K562 (cell line): ENCODE measurements around the gene PRSS38. TPM values are rescaled to one million over a fixed set of nuclear protein-coding genes. Genes with fewer than 3 reads are reported as not detected.
A peak's percentile ranks its signal among the peaks of the same experiment; 100 is the strongest.

Experiments
- ATF1 ChIP-seq, 2 experiments: fragments of 450-650 bp in 1 of 2; IDR thresholded peaks; 2 replicates each; pipeline ENCODE4 v1.6.1; 2016; ENCODE audit warnings: missing compliant biosample characterization in 1 of 2, missing genetic modification characterization in 1 of 2
- BMI1 ChIP-seq: fragments of 150-350 bp; IDR thresholded peaks from 2 replicates; pipeline ENCODE4 v1.6.1; 2014; ENCODE audit warnings: low read length
- CBX5 ChIP-seq: IDR thresholded peaks from 2 replicates; pipeline ENCODE4 v1.6.1; 2014; ENCODE audit warnings: low read depth, borderline replicate concordance
- CHD2 ChIP-seq: IDR thresholded peaks from 2 replicates; pipeline ENCODE4 v1.6.1; 2011; ENCODE audit warnings: low read depth, low read length
- FOXK1 ChIP-seq: sonication (generic); formaldehyde crosslinking; IDR thresholded peaks from 2 replicates; pipeline ENCODE4 v1.8.0; 2022; ENCODE audit warnings: missing genetic modification reagents, mild to moderate bottlenecking, borderline replicate concordance
- FUS ChIP-seq: fragments of 200-400 bp; formaldehyde crosslinking; optimal IDR thresholded peaks from 2 replicates; pipeline ENCODE3; 2017; ENCODE audit warnings: low read depth, low read length
- HDAC1 ChIP-seq, 2 experiments: fragments of 450-650 bp; IDR thresholded peaks; 2 replicates each; pipeline ENCODE4 v1.6.1; 2016 to 2017; ENCODE audit warnings: inconsistent platforms in 1 of 2, mild to moderate bottlenecking in 1 of 2, moderate library complexity in 1 of 2
- KAT8 ChIP-seq: fragments of 450-650 bp; IDR thresholded peaks from 2 replicates; pipeline ENCODE4 v1.6.1; 2016; ENCODE audit warnings: low read depth, mild to moderate bottlenecking
- NFE2 ChIP-seq: IDR thresholded peaks from 2 replicates; pipeline ENCODE4 v1.6.1; 2014; ENCODE audit warnings: antibody characterized with exemption, low read depth
- NUFIP1 ChIP-seq: fragments of 450-650 bp; IDR thresholded peaks from 2 replicates; pipeline ENCODE4 v1.6.1; 2018; ENCODE audit not compliant: partially characterized antibody
- ZKSCAN1 ChIP-seq: fragments of 150-350 bp; IDR thresholded peaks from 2 replicates; pipeline ENCODE4 v1.6.1; 2016; ENCODE audit warnings: low read depth, low read length
- ZNF224 ChIP-seq: sonication (generic); formaldehyde crosslinking; IDR thresholded peaks from 2 replicates; pipeline ENCODE4 v1.8.0; 2022; ENCODE audit warnings: mild to moderate bottlenecking, missing genetic modification reagents
- ZNF274 ChIP-seq: IDR thresholded peaks from 2 replicates; pipeline ENCODE4 v1.6.1; 2011; ENCODE audit warnings: low read depth, mild to moderate bottlenecking, low read length, moderate library complexity, borderline replicate concordance
- polyA plus RNA-seq, 8 experiments: library from polyadenylated mRNA; depleted of rRNA in 4 of 8; stranded (reverse) in 5 of 8; unstranded in 3 of 8; fragments of >200 nt; fragmentation: Nextera tagmentation in 2 of 8; fragmentation: Illumina TruSeq in 1 of 8; extraction: Ambion mirVana in 2 of 8; extraction: Trizol in 1 of 8; gene quantifications; 2 replicates each; pipeline versions ENCODE4 v1.2.1 to v1.2.3, GENCODE V29; 2011 to 2014; ENCODE audit warnings: inconsistent platforms in 1 of 8, missing spikeins in 1 of 8
- total RNA-seq, 7 experiments: library from RNA; depleted of rRNA in 6 of 7; stranded (reverse); fragments of >200 nt in 6 of 7; fragmentation: Illumina TruSeq in 2 of 7; extraction: Trizol in 2 of 7; gene quantifications; 2 replicates each; pipeline versions ENCODE4 v1.2.1 to v1.2.3, GENCODE V29; 2011 to 2021; ENCODE audit warnings: low replicate concordance in 1 of 7
- TF ChIP-seq, protein P1 (sequence below): fragments of 450-650 bp; IDR thresholded peaks from 2 replicates; pipeline ENCODE4 v1.7.1; 2018; ENCODE audit warnings: mild to moderate bottlenecking, low read depth; ENCODE audit not compliant: partially characterized antibody
- TF ChIP-seq, protein P2 (sequence below): fragments of 250-450 bp; sonication (Bioruptor Pico); IDR thresholded peaks from 2 replicates; pipeline ENCODE4 v1.5.0; 2021; ENCODE audit warnings: mild to moderate bottlenecking, borderline replicate concordance
- TF ChIP-seq, protein P3 (sequence below): sonication (generic); formaldehyde crosslinking; IDR thresholded peaks from 2 replicates; pipeline ENCODE4 v1.8.0; 2022; ENCODE audit warnings: missing genetic modification reagents, mild to moderate bottlenecking, borderline replicate concordance
- TF ChIP-seq, protein P4 (sequence below), 2 experiments: fragments of 250-450 bp in 1 of 2; fragments of 450-650 bp in 1 of 2; sonication (Bioruptor Pico) in 1 of 2; IDR thresholded peaks; 2 replicates each; pipeline versions ENCODE4 v1.6.1 to v1.8.0; 2016 to 2021; ENCODE audit warnings: mild to moderate bottlenecking in 2 of 2, moderate library complexity in 2 of 2, missing compliant biosample characterization in 1 of 2, missing genetic modification characterization in 1 of 2
- TF ChIP-seq, protein P5 (sequence below), 2 experiments: fragments of 450-650 bp; IDR thresholded peaks; 2 replicates each; pipeline ENCODE4 v1.6.1; 2018; ENCODE audit warnings: mild to moderate bottlenecking in 2 of 2, low read depth in 1 of 2; ENCODE audit not compliant: partially characterized antibody in 2 of 2

The PRSS38 gene
- total and polyA plus RNA-seq, 9 of the 15 experiments (the other 6 are each of a cell fraction or from before 2014, with no cell fraction given) = 0.09 to 0.14 TPM; not detected in 7

DNA sequence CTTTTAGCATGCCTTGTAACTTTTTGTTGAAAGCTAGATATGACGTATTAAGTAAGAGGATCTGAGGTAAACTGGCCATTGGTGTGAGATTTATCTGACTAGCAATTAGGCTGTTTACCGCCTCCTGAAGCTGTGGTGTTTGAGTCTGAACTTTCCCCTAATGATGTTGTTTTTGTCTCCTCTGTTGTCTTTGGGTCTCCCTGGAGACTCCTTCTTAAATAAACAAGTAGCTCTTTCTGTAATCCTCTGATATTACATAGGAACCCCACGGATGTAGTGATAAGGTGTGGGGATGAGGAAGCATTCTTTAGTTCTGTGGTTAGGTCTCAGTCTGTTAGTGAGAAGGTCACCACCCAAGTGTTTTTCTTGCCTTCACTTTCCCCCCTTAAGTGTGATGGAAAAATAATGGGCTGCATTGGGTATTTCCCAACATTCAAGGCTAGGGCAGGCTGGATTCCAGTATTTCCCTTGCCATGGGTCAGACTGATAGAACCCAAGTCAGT lies 33.0 kb downstream of the PRSS38 start (continued):
- TF ChIP-seq, protein P1, sequence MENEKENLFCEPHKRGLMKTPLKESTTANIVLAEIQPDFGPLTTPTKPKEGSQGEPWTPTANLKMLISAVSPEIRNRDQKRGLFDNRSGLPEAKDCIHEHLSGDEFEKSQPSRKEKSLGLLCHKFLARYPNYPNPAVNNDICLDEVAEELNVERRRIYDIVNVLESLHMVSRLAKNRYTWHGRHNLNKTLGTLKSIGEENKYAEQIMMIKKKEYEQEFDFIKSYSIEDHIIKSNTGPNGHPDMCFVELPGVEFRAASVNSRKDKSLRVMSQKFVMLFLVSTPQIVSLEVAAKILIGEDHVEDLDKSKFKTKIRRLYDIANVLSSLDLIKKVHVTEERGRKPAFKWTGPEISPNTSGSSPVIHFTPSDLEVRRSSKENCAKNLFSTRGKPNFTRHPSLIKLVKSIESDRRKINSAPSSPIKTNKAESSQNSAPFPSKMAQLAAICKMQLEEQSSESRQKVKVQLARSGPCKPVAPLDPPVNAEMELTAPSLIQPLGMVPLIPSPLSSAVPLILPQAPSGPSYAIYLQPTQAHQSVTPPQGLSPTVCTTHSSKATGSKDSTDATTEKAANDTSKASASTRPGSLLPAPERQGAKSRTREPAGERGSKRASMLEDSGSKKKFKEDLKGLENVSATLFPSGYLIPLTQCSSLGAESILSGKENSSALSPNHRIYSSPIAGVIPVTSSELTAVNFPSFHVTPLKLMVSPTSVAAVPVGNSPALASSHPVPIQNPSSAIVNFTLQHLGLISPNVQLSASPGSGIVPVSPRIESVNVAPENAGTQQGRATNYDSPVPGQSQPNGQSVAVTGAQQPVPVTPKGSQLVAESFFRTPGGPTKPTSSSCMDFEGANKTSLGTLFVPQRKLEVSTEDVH = no peak
- TF ChIP-seq, protein P2, sequence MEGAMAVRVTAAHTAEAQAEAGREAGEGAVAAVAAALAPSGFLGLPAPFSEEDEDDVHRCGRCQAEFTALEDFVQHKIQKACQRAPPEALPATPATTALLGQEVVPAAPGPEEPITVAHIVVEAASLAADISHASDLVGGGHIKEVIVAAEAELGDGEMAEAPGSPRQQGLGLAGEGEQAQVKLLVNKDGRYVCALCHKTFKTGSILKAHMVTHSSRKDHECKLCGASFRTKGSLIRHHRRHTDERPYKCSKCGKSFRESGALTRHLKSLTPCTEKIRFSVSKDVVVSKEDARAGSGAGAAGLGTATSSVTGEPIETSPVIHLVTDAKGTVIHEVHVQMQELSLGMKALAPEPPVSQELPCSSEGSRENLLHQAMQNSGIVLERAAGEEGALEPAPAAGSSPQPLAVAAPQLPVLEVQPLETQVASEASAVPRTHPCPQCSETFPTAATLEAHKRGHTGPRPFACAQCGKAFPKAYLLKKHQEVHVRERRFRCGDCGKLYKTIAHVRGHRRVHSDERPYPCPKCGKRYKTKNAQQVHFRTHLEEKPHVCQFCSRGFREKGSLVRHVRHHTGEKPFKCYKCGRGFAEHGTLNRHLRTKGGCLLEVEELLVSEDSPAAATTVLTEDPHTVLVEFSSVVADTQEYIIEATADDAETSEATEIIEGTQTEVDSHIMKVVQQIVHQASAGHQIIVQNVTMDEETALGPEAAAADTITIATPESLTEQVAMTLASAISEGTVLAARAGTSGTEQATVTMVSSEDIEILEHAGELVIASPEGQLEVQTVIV (CRISPR knock-in tag) = no peak
- TF ChIP-seq ATF1 (CRISPR knock-in tag; IDR thresholded peaks at IDR 0.05) (no peak), ATF1 (tag; IDR thresholded peaks at IDR 0.05) (peak; percentile 71), FOXK1 (CRISPR knock-in tag) (no peak), NUFIP1 (no peak), CHD2 (no peak), CBX5 (no peak), NFE2 (peak; percentile 79), ZKSCAN1 (no peak), ZNF224 (no peak), HDAC1 (IDR thresholded peaks at IDR 0.05) (0 out of 4 replicates have a peak, but pooled peaks of 1 of the 2 experiments have one; percentile 31), KAT8 (no peak), BMI1 (no peak), FUS (no peak), ZNF274 (no peak)
- TF ChIP-seq, protein P3, sequence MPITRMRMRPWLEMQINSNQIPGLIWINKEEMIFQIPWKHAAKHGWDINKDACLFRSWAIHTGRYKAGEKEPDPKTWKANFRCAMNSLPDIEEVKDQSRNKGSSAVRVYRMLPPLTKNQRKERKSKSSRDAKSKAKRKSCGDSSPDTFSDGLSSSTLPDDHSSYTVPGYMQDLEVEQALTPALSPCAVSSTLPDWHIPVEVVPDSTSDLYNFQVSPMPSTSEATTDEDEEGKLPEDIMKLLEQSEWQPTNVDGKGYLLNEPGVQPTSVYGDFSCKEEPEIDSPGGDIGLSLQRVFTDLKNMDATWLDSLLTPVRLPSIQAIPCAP (CRISPR knock-in tag) = no peak
- TF ChIP-seq, protein P4, sequence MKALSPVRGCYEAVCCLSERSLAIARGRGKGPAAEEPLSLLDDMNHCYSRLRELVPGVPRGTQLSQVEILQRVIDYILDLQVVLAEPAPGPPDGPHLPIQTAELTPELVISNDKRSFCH (CRISPR knock-in tag; IDR thresholded peaks at IDR 0.05) = no peak
- TF ChIP-seq, protein P4 (tag; IDR thresholded peaks at IDR 0.05) = peak; percentile 94
- TF ChIP-seq, protein P5, sequence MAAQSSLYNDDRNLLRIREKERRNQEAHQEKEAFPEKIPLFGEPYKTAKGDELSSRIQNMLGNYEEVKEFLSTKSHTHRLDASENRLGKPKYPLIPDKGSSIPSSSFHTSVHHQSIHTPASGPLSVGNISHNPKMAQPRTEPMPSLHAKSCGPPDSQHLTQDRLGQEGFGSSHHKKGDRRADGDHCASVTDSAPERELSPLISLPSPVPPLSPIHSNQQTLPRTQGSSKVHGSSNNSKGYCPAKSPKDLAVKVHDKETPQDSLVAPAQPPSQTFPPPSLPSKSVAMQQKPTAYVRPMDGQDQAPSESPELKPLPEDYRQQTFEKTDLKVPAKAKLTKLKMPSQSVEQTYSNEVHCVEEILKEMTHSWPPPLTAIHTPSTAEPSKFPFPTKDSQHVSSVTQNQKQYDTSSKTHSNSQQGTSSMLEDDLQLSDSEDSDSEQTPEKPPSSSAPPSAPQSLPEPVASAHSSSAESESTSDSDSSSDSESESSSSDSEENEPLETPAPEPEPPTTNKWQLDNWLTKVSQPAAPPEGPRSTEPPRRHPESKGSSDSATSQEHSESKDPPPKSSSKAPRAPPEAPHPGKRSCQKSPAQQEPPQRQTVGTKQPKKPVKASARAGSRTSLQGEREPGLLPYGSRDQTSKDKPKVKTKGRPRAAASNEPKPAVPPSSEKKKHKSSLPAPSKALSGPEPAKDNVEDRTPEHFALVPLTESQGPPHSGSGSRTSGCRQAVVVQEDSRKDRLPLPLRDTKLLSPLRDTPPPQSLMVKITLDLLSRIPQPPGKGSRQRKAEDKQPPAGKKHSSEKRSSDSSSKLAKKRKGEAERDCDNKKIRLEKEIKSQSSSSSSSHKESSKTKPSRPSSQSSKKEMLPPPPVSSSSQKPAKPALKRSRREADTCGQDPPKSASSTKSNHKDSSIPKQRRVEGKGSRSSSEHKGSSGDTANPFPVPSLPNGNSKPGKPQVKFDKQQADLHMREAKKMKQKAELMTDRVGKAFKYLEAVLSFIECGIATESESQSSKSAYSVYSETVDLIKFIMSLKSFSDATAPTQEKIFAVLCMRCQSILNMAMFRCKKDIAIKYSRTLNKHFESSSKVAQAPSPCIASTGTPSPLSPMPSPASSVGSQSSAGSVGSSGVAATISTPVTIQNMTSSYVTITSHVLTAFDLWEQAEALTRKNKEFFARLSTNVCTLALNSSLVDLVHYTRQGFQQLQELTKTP (IDR thresholded peaks at IDR 0.05; ENCODE audit: low read depth in 1 of 2, partially characterized antibody in 2 of 2) = peak; percentile 41 to 58
